Spleen (tissue), 11 donors: ENCODE data around the gene ZDHHC21. TPM values are rescaled to one million over a fixed set of nuclear protein-coding genes. Genes with fewer than 3 reads are reported as not detected.

ENCODE experiments used
- DNase-seq: peaks from one replicate; pipeline ENCODE4 v3.0.0-alpha.2; 2020
- H3K27ac ChIP-seq, 8 donors: fragments of 200-600 bp; sonication (generic) in 7 of 8; 1 replicate in 4 of 8; 2 replicates in 4 of 8; pipeline versions ENCODE4 v1.5.0 to v1.8.0; 2016 to 2021; ENCODE audit warnings: inconsistent platforms in 4 of 8, mild to moderate bottlenecking in 4 of 8, moderate library complexity in 1 of 8
- H3K27me3 ChIP-seq, 7 donors: fragments of 200-600 bp; sonication (generic) in 6 of 7; replicated peaks in 1 of 7; 1 replicate in 4 of 7; 2 replicates in 3 of 7; pipeline versions ENCODE4 v1.5.0 to v1.8.0; 2016 to 2021; ENCODE audit warnings: inconsistent platforms in 3 of 7, mild to moderate bottlenecking in 1 of 7
- H3K36me3 ChIP-seq, 6 donors: fragments of 200-600 bp; sonication (generic) in 5 of 6; 1 replicate in 4 of 6; 2 replicates in 2 of 6; pipeline versions ENCODE4 v1.5.0 to v1.8.0; 2016 to 2021; ENCODE audit warnings: inconsistent platforms in 2 of 6
- H3K4me1 ChIP-seq, 6 donors: fragments of 200-600 bp; sonication (generic) in 5 of 6; 1 replicate in 3 of 6; 2 replicates in 3 of 6; pipeline versions ENCODE4 v1.5.0 to v1.8.0; 2016 to 2021; ENCODE audit warnings: inconsistent platforms in 3 of 6
- H3K4me3 ChIP-seq, 8 donors: fragments of 200-600 bp; sonication (generic) in 7 of 8; 1 replicate in 4 of 8; 2 replicates in 4 of 8; pipeline versions ENCODE4 v1.5.0 to v1.8.0; 2016 to 2021; ENCODE audit warnings: inconsistent platforms in 4 of 8, mild to moderate bottlenecking in 4 of 8, moderate library complexity in 2 of 8
- H3K9me3 ChIP-seq, 8 donors: fragments of 200-600 bp; sonication (generic) in 7 of 8; 1 replicate in 4 of 8; 2 replicates in 4 of 8; pipeline versions ENCODE4 v1.5.0 to v1.8.0; 2016 to 2021; ENCODE audit warnings: inconsistent platforms in 4 of 8
- CTCF ChIP-seq, 11 experiments: fragments of 200-600 bp in 7 of 11; fragments of 450-650 bp in 4 of 11; sonication (generic) in 4 of 11; IDR thresholded peaks in 8 of 11; conservative IDR thresholded peaks in 3 of 11; 1 replicate in 7 of 11; 2 replicates in 4 of 11; pipeline versions ENCODE4 v1.4.0 to v1.8.0; 2016 to 2021; ENCODE audit warnings: antibody characterized with exemption in 11 of 11, inconsistent platforms in 4 of 11, mild to moderate bottlenecking in 1 of 11
- POLR2A ChIP-seq, 3 donors: fragments of 450-650 bp; IDR thresholded peaks; one replicate each; pipeline ENCODE4 v1.5.1; 2017; ENCODE audit warnings: antibody characterized with exemption in 3 of 3, mild to moderate bottlenecking in 1 of 3
- POLR2AphosphoS5 ChIP-seq, 3 donors: sonication (generic); formaldehyde crosslinking; IDR thresholded peaks; one replicate each; pipeline ENCODE4 v1.5.1; 2017; ENCODE audit warnings: antibody characterized with exemption in 3 of 3
- WGBS, 5 donors: extraction: QIAGEN DNeasy Blood & Tissue Kit in 3 of 5; methylation state at CpG; one replicate each; pipeline versions ENCODE4 v1.1.5 to v1.1.7; 2013 to 2018; 5-methylcytosine and 5-hydroxymethylcytosine counted together
- intact Hi-C: fragments of 100-400 bp; cut with DNase I; formaldehyde crosslinking; loops from one replicate; pipeline ENCODE4 v1.15.0; 2023; ENCODE audit warnings: low total_unique reads
- polyA plus RNA-seq, 3 donors: library from polyadenylated mRNA; stranded (reverse); fragments of 200-250 nt; gene quantifications; one replicate each; pipeline ENCODE4 v1.2.1, GENCODE V29; 2013
- total RNA-seq, 7 donors: library from RNA; depleted of rRNA in 3 of 7; stranded (reverse); fragments of >200 nt in 3 of 7; fragmentation: NEBNext Ultra II Directional in 4 of 7; extraction: Animal tissue kit (Norgen Biotek cat#: 25700) in 4 of 7; gene quantifications; one replicate each; pipeline versions ENCODE4 v1.1.0 to v1.2.1, GENCODE V29; 2016 to 2021
- donor health status: healthy with polysubstance abuse.
- donor health status: DM: no; HTN: no; CAD: no; lungs with moderate emphysema.
- donor health status: DM: no; HTN: no; CAD: no.
- donor health status: Bipolar disorder and iron deficiency.
- donor health status: healthy.
- donor health status: DM: no; HTN: no; CAD: no.
- donor health status: DM: yes; HTN: yes; CAD: no.

ZDHHC21 gene
- total and polyA plus RNA-seq, 10 donors = 4.9 to 30.7 (median 18.5) TPM

- Histone ChIP-seq H3K9me3 (peaks cover 0 to 41% (median 28%) of the 10 kb centered on the region in 8 donors), H3K27me3 (no peaks in the 10 kb centered on the region), H3K4me1 (no peaks in the 10 kb centered on the region), H3K36me3 (no peaks in the 10 kb centered on the region), H3K27ac (no peak overlapping the region), H3K4me3 (no peak overlapping the region)
- no peak for DNase-seq
- intact Hi-C loops = no loop called here
- no peak for TF ChIP-seq POLR2AphosphoS5 (IDR thresholded peaks at IDR 0.05)
- no peak for TF ChIP-seq CTCF (IDR thresholded peaks at IDR 0.05 in 8 of 11, conservative IDR thresholded peaks at IDR 0.05 in 3 of 11)
Observed at GRCh38 chr9:14578030-14578429, 115.2 kb downstream of the ZDHHC21 start.

- H3K27ac ChIP-seq = no peak overlapping the region
- H3K9me3 ChIP-seq = peaks cover 0 to 37% (median 19%) of the 10 kb centered on the region in 8 donors
- WGBS, 5 donors = 64 to 86% (median 70%) methylated on average over 1 of the region's 1 CpG
- DNase-seq = no peak
- H3K4me3 ChIP-seq = no peak overlapping the region
- intact Hi-C loops = no loop called here
- TF ChIP-seq CTCF (IDR thresholded peaks at IDR 0.05 in 8 of 11, conservative IDR thresholded peaks at IDR 0.05 in 3 of 11) (no peak), POLR2A (IDR thresholded peaks at IDR 0.05) (no peak), POLR2AphosphoS5 (IDR thresholded peaks at IDR 0.05) (no peak)
- H3K27me3 ChIP-seq = no peaks in the 10 kb centered on the region
- H3K36me3 ChIP-seq = no peaks in the 10 kb centered on the region
- no peaks in the 10 kb centered on the region for H3K4me1 ChIP-seq
Observed at GRCh38 chr9:14574173-14574572, 119.1 kb downstream of the ZDHHC21 start.

GRCh38 chr9:14573319-14573718 lies 119.9 kb downstream of the ZDHHC21 start:
- intact Hi-C loops = no loop called here
- DNase-seq = no peak

More at GRCh38 chr9:14573319-14573718, 119.9 kb downstream of the ZDHHC21 start:
- Histone ChIP-seq H3K9me3 (peaks cover 0 to 29% (median 13%) of the 10 kb centered on the region in 8 donors), H3K4me1 (no peaks in the 10 kb centered on the region), H3K4me3 (no peak overlapping the region), H3K27me3 (no peaks in the 10 kb centered on the region), H3K27ac (no peak overlapping the region), H3K36me3 (no peaks in the 10 kb centered on the region)
- no peak for TF ChIP-seq POLR2AphosphoS5 (IDR thresholded peaks at IDR 0.05)
- TF ChIP-seq POLR2A (IDR thresholded peaks at IDR 0.05) = no peak
- TF ChIP-seq CTCF (IDR thresholded peaks at IDR 0.05 in 8 of 11, conservative IDR thresholded peaks at IDR 0.05 in 3 of 11) = no peak
- WGBS, 5 donors = 89 to 94% (median 90%) methylated on average over 4 of the region's 4 CpGs
